SIG-M5 (cell line): ENCODE results near the gene FSTL4.

ENCODE experiments used
- DNase-seq: peaks from one replicate; lab custom pipeline; 2025; lab: John Stamatoyannopoulos, UW

Gene FSTL4

DNA sequence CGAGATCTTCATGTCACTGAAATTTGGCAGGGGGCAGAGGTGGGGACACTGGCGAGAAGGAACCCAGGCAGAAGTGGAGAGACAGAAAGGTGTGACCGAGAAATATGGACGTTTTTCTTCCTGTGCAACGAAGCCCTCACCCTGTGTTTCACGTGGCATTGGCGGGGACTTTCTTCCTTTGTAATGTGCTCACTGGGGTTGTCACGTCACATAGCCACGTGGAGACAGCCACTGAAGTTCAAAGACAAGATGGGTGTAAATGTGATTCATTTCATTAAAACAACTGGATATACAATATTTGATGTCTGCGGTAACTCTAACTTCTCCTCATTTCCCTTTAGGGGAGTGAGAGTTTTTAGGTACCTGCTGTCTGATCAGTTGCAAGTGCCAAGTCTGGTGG, 225.7 kb downstream of the FSTL4 start:
- no peak for DNase-seq

DNA sequence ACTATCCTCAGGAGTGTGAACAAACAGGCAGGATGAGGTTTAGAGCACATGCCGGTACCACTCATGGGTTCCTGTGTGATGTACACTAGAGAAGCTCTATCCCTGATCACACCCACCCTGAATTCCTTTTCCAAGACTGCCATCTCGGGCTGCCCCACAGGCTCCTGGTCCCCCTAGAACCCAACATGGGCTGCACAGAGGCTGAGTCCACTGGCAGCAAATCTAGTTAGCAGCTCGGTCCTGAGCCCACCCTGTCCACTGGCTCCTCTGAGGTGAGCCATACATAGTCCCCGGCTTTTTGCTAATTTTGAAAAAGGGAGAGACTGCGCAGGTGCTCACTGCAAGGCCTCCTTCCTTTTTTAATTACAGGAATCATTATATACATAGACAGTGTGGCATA, 227.0 kb downstream of the FSTL4 start:
- no peak for DNase-seq

DNA sequence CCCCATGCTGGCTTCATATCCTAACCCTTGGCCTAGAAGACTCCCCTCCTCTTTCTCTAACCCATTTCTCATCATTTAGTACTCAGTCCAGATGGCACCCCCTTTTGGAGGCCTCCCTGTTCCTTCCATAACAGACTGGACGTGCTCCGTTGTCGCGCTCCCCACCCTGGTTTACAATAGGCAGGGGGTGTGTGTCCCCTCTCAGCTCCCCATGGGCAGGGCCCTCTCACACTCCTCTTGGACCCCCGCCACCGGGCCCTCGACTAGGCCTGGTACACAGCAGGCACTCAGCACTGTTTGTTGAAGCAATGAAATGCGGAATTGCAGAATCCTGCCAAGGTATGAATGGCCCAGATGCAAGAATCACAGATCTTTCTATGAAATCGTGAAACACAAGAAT, 227.4 kb downstream of the FSTL4 start:
- no peak for DNase-seq

DNA sequence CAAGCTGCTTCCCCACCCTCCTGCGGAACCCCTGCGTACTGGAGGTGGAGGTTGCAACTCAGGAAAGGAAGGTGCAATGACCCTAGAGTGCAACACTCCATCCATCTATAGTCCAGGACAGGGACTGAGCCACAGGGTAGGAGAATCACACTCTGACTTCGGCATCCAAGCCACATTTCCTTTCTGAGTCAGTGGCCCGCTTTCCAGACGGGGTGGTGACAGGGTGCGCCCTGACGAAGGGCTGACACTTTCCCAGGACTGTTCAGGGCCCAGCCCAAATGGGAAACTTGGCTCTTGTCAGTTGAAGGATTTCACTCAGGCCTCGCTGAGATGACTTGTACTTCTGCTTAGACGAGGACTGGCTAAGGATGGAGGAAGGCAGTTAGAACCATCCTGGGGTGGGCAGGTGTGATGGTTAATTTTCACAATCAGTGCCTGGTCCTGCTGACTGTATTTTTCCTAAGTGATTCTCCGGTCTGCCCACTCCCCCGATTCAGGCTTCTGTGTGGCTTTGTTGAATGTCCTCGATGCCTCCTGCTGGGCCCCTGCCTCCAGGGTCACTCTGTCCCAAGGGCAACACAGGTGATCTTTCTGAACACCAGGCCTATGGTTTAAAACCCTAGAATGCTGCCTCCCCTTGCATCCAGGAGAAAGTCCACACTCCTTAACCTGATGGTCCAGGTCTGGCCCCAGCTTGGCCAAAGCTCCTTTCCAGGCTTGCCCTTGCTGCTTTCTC, 228.1 kb downstream of the FSTL4 start:
- DNase-seq, result no peak

DNA sequence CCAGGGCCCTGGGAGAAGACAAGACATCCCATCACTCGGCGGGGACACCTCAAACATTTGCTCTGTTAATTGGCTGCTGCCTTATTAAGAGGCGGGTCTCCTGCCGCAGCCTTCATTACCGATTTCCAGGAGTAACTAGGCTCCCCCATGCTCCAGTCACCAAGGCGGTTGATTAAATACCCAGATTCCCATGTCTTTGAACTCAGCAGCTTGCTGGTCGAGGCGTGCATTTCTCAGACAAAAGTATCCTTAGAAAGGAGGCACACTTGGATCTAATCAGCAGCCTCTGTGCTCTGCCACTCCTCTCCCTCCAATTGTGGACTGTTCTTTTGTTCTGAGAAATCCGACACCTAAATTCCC, 228.8 kb downstream of the FSTL4 start:
- no peak for DNase-seq

DNA sequence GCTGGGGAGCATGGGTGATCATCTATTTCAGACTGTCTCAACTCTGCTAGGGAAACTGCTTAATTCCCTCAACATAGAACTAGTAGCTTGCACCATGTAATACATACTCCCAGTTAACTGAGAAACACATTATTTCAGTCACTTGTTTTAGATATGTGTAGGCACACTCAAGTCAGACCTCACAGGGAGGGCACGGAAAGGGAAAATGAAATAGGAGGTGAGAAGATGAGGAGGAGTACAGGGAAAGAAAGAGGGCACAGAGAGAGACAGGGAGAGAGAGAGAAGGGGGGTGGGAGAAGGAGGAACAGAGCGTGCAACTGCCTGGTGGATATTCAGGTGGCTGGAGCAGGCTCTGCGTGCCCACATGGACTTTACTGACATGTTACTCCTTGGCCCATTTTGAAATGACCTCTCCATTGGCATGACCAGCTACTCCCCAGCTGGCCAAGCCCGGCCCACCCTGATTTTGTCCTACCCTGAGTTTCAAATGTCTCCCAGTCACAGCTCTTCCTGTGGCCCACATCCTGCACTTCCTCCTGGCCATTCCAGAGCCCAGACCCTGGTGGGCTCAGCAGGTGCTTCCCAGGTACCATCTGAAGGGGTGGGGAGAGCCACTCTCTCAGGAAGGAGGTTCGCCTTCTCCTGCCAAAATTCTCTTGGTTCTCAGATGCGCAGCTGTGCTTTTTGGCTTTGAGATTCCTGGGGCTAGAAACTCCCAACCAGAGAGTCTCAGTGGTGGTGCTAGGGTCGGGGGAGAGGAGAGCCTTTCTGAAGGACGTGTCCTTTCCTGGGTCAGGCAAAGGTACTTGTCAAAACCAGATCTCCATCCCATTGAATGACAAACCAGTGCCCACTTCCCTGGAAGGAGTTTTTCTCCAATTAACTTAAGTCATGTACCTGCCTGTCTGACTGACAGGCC, 229.4 kb downstream of the FSTL4 start:
- DNase-seq, result no peak

DNA sequence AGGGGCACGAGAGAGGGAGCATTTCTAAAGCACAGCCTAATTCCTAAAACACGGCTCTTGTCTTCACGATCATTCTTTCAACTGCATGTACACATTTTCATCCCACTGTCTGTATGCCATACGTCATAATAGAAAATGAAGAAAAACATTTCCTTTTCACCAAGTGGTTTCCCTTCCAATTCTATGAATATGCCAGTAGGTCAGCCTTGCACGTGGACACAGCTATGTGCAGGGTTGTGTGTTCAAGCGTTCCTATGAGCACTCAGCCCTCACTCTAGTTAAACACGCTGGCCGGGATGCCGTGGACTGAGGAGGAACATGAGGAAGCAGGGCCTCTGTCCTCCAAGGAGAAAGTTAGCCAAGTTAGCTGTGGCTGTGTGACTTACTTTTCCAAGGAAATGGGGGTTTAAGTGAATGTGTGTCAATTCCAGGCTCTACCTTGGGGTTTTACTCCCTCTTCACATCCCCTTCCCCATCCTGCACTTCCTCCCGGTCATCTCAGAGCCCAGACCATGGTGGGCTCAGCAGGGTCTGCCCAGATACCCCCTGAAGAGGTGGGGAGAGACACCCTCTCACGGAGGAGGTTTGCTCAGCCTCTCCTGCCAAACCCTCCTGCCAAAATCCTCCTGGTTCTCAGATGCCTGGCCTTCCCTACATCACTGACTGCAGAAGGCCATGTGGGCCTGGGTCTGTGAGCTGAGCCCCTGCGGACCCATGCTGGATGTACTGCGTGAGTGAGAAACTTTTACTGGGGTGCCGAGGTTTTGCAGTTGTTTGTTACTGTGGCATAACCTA, 230.6 kb downstream of the FSTL4 start:
- no peak for DNase-seq

DNA sequence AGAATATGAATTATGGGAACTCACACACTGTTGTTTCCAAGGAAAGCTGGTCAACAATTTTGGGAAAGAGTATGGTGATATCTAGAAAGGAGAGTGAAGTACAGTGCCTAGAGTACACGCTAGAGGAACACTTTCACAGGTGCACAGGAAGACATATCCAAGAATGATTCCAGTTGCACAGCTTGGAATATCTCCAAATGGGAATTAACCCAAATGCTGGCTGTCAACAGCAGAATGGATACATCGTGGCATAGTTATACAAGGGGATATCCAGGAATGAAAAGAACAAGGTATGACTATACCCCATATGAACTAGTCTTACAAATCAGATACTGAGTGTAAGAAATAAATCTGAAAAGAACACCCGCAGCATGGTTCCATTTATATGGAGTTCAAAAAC, 231.3 kb downstream of the FSTL4 start:
- DNase-seq, result no peak

DNA sequence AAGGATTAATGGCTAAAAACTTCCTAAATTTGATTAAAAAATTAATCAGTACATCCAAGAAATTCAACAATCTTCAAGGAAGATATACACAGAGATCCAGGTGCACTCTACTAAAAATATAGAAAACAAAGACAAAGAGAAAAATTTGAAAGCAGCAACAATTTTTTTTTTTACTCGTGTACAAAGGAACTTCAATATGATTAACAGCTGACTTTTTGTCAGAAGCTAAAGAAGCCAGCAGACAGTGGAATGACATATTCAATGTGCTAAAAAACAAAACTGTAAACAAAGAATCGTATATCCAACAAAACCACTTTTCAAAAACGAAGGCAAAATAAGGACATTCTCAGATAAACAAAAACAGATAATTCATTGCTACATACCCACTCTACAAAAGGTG, 234.6 kb downstream of the FSTL4 start:
- DNase-seq, result no peak

DNA sequence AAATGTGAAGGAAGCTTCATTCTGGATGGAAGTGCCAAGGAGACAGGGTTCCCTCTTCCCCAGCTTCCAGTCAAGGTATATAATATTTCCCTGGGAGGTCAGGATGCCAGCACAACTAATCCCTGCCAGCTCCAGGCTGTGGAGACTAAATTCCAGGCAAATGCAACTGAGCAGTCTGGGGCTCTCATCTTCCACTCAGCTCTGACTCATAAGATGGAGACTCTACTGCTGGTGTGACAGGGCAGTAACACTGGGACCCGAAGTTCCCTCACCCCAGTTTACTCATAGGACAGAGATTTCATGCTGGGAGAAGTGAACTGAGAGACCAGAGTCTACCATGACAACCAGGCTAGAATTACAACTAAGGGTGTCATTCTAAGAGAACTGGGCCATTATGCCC, 235.4 kb downstream of the FSTL4 start:
- DNase-seq, result no peak

DNA sequence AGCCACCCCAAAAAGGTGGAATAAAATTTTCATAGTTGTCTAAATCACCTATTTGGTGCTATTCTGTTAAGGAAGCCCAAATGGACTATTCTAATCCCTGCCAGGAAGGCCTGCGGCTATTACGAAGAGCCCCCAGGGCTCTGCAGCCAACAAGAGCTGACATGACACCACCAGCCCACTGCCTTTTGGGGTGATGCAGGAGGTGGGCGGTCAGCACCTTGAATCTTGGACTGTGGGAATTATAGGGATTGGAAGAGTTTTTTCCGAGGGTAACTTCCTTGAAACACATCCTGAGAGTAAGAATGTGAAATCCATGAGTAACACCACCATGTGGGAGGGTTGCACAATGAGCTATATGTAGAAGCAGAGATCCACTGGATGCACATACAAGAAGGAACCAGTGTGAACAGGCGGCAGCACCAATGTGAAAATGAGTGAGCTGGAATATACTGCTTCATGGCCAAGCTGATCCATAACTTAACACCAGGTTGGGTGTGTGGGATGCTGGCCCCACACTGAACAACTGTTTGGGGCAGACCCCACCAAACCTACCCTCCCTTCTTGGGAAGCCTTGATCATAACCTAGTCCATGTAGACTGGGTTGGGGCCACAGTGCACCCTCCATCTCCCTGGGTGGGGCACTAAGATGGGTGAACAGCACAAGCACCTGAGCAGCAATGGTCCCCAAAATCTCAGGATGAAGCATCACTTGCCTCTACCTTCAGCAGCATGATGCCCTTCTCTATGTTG, 239.0 kb downstream of the FSTL4 start:
- no peak for DNase-seq

DNA sequence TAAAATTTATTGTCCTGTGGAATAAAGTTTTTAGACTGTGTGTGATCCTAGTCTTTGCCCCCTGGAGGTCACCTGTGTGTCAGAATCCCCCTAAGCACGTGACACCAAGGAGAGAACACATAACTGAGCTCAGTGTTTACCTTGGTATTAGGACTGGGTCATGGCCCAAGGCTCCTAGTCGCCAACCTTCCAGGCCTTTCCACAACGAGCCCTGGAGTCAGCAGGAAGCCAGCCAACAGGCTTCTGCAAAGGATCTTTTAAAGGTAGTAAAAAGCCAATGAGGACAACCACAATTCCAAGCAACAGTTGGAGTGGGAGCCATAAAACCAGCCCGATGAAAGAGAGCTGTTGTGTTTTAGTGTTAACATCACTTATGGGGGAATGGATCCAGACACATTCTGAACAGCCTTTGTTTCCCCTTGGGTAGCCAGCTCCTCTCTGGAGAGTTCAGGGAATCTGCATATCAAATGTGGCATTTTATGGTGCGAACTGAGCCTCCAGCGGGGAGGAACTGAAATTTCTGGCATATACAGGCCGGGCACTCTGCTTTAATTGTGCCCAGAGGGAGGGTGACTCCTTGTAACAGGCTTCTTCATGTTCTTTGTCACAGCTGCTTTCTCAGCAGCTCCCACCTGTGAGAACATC, 239.9 kb downstream of the FSTL4 start:
- no peak for DNase-seq

DNA sequence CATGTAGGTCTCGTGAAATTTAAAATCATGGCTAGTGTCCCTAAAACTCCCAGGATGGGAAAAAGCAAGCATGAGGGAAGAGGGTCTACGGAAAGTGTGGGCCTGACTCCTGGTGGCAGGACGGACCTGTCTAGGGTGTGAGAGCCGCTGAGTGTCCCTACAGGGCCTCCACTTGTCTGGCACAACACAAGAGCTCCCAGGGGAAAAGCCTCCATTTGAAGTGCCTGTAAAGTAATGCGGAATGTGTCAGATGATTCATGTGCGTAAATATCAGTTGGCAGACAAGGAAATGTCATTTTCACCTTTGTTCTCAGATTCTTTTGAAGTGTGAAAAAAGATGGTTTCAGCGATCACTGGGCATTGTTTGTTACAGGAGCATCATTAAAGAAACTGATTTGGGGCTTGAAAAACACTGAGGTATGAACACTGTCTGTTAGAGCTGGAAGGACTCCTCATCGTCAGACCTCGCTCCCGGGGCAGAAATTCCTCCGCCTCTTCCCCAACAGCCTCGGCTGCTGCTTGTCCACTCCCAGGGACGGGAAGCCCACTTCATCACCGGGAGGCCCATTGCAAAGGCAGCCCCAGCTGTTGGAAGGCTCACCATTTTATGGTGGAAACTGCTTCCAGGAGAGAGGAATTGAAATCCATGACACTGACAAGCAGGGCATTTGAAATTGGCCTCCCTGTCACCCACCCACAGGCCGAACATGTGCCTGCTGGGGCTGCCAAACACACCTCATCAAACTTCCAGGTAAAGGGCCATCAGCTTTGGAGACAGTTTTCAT, 240.8 kb downstream of the FSTL4 start:
- DNase-seq, result no peak

DNA sequence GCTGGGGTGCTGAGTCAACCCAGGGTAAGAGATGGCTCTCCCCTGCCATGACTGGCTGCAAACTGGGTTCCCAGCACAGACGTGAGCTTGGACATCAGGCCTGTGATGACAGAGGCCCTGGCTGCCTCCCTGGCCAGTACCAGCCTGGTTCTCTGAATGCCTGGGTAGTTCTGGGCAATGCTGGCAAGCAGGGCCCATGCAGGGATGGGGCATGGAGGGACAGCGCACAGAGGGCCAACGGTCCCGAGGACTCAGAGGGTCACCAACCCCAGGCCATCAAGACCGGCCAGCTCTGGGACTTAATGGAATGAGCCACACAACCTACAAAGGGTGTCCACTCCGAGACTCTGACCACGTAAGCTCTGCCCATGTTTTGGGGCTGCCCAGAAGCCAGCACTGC, 241.4 kb downstream of the FSTL4 start:
- no peak for DNase-seq

DNA sequence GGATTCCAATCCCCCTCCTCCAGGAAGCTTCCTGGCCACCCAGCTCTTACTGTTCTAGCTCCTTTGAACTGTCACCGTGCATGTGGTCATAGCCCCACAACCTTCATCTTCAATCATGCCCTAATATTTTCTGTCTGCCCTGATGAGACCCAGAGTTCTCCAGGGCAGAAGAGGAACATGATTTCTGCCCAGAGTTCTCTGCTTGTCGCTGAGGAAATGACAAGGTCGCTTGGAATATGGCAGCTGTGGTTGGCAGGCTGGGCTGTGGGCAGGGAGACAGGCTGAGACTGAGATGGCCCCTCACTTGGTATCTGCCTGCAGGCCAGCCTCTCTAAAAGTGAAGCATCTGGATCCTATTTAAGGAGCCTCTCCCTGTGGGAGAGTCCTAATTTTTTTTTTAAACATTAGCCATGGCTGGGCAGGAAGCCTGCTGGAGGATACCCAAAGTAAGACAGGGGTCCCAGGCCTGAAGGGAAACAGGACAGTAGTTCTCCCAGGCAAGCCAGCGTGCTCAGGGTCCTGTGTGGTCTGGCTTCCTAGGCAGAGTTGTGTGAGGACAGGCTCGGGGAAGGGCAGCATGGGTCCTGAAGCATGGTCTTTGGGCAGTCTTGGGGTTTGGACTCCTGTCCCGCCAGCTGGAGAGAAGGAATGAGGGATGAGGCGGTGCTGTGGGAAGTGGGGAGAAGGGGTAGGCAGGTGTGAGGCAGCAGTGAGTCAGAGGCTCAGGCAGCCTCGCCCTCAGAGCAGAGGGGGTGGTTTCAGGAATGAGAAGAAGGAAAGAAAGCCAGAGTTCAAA, 242.1 kb downstream of the FSTL4 start:
- no peak for DNase-seq

DNA sequence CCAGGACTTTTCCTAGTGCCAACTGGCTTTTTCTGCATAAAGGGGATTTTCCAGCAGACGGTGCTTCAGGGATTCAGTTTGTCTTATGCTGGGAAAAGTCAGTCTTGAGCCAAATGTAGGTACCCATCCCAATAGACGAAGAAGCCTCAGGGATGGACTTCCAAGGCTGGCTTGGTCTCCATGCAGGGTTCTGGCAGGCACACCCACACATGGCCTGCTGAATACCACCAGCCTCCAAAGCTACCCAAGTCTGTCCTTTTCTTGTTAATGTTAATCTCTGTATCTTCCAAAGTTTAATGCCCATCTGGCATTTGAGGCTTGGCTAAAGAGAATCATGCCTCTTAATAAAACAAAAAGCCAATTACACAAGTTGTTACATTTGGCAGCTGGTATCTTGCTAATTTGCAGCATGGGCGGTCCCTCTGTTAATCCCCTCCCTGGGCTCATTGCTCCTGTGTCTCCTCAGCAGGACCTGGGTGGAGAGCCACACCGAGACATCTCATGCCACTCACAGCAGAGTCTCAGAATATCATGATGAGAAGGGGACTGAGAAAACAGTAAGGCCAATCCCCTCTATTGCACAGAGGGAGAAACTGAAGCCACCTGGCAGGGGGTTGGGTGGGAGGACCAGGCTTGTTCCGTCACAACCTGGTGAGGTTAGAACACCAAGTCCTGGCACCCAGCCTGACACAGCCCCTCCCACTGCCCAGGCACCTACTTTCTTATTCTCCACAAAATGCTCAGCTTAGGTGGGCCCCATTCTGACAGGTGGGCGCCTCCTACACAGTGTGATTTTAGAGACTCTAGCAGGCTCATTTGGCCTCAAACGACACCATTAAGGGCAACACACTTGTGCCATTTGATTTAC, 243.2 kb downstream of the FSTL4 start:
- DNase-seq, result no peak

DNA sequence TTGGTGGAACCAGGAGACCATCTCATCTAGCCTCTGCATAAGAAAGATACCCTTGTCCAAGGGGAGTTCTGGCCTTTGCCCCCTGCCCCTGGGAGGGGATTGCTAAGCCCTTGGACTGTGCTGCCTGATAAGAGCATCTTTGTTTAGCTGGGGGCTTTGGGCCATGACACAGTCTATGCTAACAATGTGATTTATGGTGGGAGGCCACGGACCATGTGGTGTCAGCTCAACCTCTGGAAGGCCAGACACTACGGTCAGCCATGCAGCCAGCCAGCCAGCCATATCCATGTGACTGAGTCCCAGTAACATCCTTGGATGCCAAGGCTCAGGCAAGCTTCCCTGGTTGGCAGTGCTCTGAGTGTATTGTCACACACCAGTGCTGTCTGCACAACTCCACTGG, 244.4 kb downstream of the FSTL4 start:
- no peak for DNase-seq

DNA sequence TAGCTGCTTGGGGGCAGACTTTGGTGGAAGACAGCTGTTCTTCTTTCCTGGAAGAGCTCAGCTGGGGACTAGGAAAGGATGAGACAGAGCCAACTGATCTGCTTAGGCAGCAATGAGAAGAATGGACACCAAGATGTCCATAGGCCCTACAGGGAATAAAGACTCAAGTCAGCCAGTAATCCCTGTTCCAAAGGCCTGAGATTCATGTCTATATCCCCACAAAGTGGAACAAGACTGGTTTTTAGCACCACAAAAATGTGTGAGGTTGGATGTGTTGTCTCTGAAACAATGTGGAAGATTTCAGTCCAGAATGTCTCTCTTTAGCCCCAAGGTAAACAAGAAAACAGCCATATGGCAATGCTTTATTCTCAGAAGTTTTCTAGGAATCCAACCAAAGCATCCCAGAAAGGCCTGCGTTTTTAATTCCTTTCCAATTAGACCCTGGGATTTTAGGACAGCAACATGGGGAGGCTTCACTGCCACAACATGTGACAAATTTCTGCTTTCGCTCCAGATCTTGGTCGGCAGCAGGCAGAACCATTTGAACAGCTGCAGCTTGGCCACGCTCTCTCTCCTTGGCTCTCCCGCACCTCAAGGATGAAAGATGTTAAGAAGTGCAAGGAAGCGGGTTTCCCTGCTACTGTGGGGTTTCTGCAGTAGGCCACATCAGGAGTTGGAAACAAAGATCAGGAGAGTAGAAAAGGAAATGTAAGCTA, 245.1 kb downstream of the FSTL4 start:
- no peak for DNase-seq
